Esophagus muscularis mucosa (tissue), 4 donors: Measurements from ENCODE around the gene PCSK9. TPM values are rescaled to one million over a fixed set of nuclear protein-coding genes. Genes with fewer than 3 reads are reported as not detected.

Experiments
- DNase-seq: peaks from one replicate; pipeline ENCODE4 v3.0.0-alpha.2; 2017; ENCODE audit errors: extremely low spot score
- H3K27ac ChIP-seq, 4 donors: fragments of 200-600 bp; sonication (generic); replicated peaks in 1 of 4; 1 replicate in 3 of 4; 2 replicates in 1 of 4; pipeline ENCODE4 v1.5.1; 2016 to 2019; ENCODE audit warnings: mild to moderate bottlenecking in 1 of 4
- H3K27me3 ChIP-seq, 4 donors: fragments of 200-600 bp; sonication (generic); one replicate each; pipeline versions ENCODE4 v1.5.1 to v1.6.0; 2016 to 2019
- H3K36me3 ChIP-seq, 4 donors: fragments of 200-600 bp; sonication (generic); one replicate each; pipeline ENCODE4 v1.5.1; 2016 to 2019
- H3K4me1 ChIP-seq, 4 donors: fragments of 200-600 bp; sonication (generic); one replicate each; pipeline ENCODE4 v1.5.1; 2016 to 2019
- H3K4me3 ChIP-seq, 4 donors: fragments of 200-600 bp; sonication (generic); 1 replicate in 2 of 4; 2 replicates in 2 of 4; pipeline ENCODE4 v1.5.1; 2016 to 2019; ENCODE audit warnings: mild to moderate bottlenecking in 4 of 4, moderate library complexity in 1 of 4
- H3K9me3 ChIP-seq, 4 donors: fragments of 200-600 bp; sonication (generic); 1 replicate in 3 of 4; 2 replicates in 1 of 4; pipeline ENCODE4 v1.5.1; 2016 to 2019
- CTCF ChIP-seq, 3 experiments: fragments of 200-600 bp in 2 of 3; fragments of 450-650 bp in 1 of 3; sonication (generic) in 2 of 3; IDR thresholded peaks; one replicate each; pipeline ENCODE4 v1.5.1; 2017 to 2019; ENCODE audit warnings: antibody characterized with exemption in 3 of 3, mild to moderate bottlenecking in 2 of 3, moderate library complexity in 1 of 3
- EP300 ChIP-seq: sonication (generic); formaldehyde crosslinking; IDR thresholded peaks from one replicate; pipeline ENCODE4 v1.6.1; 2017; ENCODE audit warnings: antibody characterized with exemption
- POLR2A ChIP-seq: fragments of 450-650 bp; IDR thresholded peaks from one replicate; pipeline ENCODE4 v1.6.1; 2017; ENCODE audit warnings: antibody characterized with exemption, moderate library complexity, mild to moderate bottlenecking, low read depth
- POLR2AphosphoS5 ChIP-seq, 2 donors: sonication (generic); formaldehyde crosslinking; IDR thresholded peaks; one replicate each; pipeline ENCODE4 v1.6.1; 2017; ENCODE audit warnings: antibody characterized with exemption in 2 of 2
- WGBS: methylation state at CpG from one replicate; pipeline ENCODE4 v1.1.5; 2018; 5-methylcytosine and 5-hydroxymethylcytosine counted together
- intact Hi-C: fragments of 100-400 bp; cut with DNase I; formaldehyde crosslinking; loops from one replicate; pipeline ENCODE4 v1.15.1; 2023
- total RNA-seq, 4 donors: library from RNA; depleted of rRNA; stranded (reverse); fragments of >200 nt; gene quantifications; one replicate each; pipeline versions ENCODE4 v1.1.0 to v1.2.1, GENCODE V29; 2016

The PCSK9 gene
- total RNA-seq, 4 donors from 2014 or later = 0.17 to 0.29 TPM; not detected in 2

DNA sequence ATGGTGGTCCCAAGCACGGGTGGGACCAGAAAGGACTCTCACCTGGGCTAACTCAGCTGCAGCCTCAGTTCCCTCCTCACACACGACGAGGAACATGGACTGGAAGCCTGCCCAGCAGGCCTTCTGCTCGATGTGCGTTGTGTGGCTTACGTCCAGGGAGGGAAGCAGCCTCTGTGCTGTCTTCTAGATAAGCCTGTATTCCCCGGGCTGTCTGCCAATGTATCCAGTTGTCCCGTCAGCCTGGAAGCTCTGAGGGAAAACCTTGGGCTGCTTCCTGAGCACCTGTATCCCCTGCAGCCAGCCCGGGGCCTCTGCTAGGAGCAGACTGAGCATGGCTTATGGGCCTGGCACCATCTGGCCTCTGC lies 10.5 kb downstream of the PCSK9 start:
- 50% methylated on average over 2 of the region's 9 CpGs for WGBS
- H3K27ac ChIP-seq = no peak overlapping the region
- intact Hi-C loops = no loop called here
- no peaks in the 10 kb centered on the region for H3K27me3 ChIP-seq
- no peak for DNase-seq
- H3K36me3 ChIP-seq = no peaks in the 10 kb centered on the region
- no peaks in the 10 kb centered on the region for H3K9me3 ChIP-seq
- H3K4me3 ChIP-seq = no peak overlapping the region
- no peak for TF ChIP-seq POLR2A
- TF ChIP-seq CTCF (IDR thresholded peaks at IDR 0.05) = no peak
- no peak for TF ChIP-seq POLR2AphosphoS5 (IDR thresholded peaks at IDR 0.05)
- no peak for TF ChIP-seq EP300
- H3K4me1 ChIP-seq = peaks cover 0 to 15% (median 5%) of the 10 kb centered on the region in 4 donors

DNA sequence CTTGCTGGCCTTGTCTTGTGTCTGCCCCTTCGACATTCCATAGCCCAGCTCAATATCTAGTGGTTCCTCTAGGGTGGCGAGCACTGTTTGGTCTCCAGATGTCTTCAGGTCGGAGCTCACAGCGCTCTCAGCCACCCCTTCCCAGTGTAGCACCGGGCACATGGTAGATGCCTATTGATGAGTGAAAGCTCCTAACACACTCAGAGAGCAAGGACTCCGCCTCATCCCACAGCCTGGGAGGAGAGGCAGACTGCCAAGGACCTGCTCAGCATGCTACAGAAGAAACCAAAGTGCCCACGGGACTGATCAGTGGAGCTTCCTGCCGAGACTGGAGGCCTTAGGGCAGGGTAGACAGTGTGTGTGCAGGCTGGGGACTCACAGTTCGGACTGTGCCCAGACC lies 10.9 kb downstream of the PCSK9 start:
- Histone ChIP-seq H3K4me1 (peaks cover 0 to 15% (median 5%) of the 10 kb centered on the region in 4 donors), H3K9me3 (no peaks in the 10 kb centered on the region), H3K27ac (no peak overlapping the region), H3K4me3 (no peak overlapping the region), H3K27me3 (no peaks in the 10 kb centered on the region), H3K36me3 (no peaks in the 10 kb centered on the region)
- intact Hi-C loops = no loop called here
- TF ChIP-seq EP300 (no peak), POLR2AphosphoS5 (IDR thresholded peaks at IDR 0.05) (no peak), CTCF (IDR thresholded peaks at IDR 0.05) (no peak), POLR2A (no peak)
- 67% methylated on average over 4 of the region's 9 CpGs for WGBS
- no peak for DNase-seq

DNA sequence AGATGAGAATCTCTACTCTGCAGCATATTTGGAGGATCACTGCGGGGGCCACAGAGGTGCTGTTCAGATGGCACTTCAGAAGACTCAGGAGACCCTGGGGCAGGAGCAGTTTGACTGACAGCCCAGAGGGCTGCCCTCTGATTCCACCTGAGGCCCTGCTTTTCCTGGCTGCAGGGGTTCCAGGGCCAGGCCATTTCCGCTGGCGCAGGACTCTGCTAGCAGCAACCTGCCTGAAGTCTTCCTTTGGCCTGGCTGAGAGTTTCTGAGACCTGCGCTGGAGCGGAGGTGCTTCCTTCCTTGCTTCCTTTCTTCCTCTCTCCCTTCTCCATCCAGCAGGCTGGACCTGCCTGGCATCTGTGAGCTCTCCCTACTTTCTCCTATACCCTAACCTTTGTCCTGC lies 11.8 kb downstream of the PCSK9 start:
- H3K36me3 ChIP-seq = no peaks in the 10 kb centered on the region
- H3K27me3 ChIP-seq = no peaks in the 10 kb centered on the region
- H3K27ac ChIP-seq = no peak overlapping the region
- H3K4me3 ChIP-seq = no peak overlapping the region
- TF ChIP-seq EP300 = no peak
- TF ChIP-seq CTCF (IDR thresholded peaks at IDR 0.05) = no peak
- TF ChIP-seq POLR2A = no peak
- TF ChIP-seq POLR2AphosphoS5 (IDR thresholded peaks at IDR 0.05) = no peak
- DNase-seq = no peak
- intact Hi-C loops = no loop called here
- no peaks in the 10 kb centered on the region for H3K9me3 ChIP-seq
- peaks cover 0 to 15% (median 5%) of the 10 kb centered on the region in 4 donors for H3K4me1 ChIP-seq
- 89% methylated on average over 5 of the region's 5 CpGs for WGBS

DNA sequence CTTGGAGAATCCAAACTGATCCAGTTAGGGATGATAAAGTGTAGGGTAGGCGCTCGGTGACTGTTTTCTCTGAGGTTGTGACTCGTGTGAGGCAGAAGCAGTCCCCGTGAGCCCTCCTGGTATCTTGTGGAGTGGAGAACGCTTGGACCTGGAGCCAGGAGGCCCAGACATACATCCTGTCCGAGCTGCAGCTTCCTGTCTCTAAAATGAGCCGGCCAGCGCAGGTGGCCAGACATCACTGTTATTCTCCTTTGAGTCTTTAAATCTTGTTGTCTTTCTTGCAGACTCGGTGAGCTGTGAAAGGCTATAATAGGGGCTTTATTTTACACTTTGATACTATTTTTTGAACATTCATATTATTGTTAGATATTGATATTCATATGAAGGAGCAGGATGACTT lies 12.3 kb downstream of the PCSK9 start:
- TF ChIP-seq POLR2A (no peak), POLR2AphosphoS5 (IDR thresholded peaks at IDR 0.05) (no peak), EP300 (no peak), CTCF (IDR thresholded peaks at IDR 0.05) (no peak)
- intact Hi-C loops = no loop called here

More for the DNA sequence above, 12.3 kb downstream of the PCSK9 start:
- Histone ChIP-seq H3K27ac (no peak overlapping the region), H3K9me3 (no peaks in the 10 kb centered on the region), H3K36me3 (no peaks in the 10 kb centered on the region), H3K27me3 (no peaks in the 10 kb centered on the region), H3K4me1 (peaks cover 0 to 15% (median 5%) of the 10 kb centered on the region in 4 donors), H3K4me3 (no peak overlapping the region)
- DNase-seq = no peak
- WGBS = 77% methylated on average over 7 of the region's 9 CpGs
